GM12874 (cell line): ENCODE measurements around the gene GIMAP1.

Source experiments
- TF ChIP-seq, protein P1 (sequence below): IDR thresholded peaks from 2 replicates; pipeline ENCODE4 v1.5.1; 2011; ENCODE audit warnings: low read depth, mild to moderate bottlenecking, control low read depth, low read length, moderate library complexity; ENCODE audit not compliant: insufficient read depth

GIMAP1 gene

GRCh38 chr7:150755473-150756099 lies 39.2 kb downstream of the GIMAP1 start:
- TF ChIP-seq, protein P1, sequence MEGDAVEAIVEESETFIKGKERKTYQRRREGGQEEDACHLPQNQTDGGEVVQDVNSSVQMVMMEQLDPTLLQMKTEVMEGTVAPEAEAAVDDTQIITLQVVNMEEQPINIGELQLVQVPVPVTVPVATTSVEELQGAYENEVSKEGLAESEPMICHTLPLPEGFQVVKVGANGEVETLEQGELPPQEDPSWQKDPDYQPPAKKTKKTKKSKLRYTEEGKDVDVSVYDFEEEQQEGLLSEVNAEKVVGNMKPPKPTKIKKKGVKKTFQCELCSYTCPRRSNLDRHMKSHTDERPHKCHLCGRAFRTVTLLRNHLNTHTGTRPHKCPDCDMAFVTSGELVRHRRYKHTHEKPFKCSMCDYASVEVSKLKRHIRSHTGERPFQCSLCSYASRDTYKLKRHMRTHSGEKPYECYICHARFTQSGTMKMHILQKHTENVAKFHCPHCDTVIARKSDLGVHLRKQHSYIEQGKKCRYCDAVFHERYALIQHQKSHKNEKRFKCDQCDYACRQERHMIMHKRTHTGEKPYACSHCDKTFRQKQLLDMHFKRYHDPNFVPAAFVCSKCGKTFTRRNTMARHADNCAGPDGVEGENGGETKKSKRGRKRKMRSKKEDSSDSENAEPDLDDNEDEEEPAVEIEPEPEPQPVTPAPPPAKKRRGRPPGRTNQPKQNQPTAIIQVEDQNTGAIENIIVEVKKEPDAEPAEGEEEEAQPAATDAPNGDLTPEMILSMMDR, result no peak

DNA sequence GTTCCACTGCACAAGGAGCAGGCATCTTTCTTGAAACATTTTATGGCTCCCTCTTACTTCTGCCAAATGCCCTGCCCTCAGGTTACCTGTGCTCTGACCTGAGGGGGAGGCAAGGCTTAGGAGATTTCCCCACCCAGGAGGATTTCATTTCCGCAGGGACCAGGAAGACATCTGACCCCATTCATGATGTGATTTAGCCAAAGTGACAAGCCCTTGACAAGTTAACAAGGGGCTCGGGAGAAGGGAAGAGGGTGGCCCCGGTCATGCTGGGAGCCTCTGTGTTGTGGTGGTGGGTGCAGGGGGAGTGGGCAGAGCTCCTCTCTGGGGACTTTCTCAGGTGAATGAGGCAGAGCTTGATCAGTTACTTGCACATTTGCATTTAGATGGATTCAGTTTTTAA lies 39.8 kb downstream of the GIMAP1 start:
- TF ChIP-seq, protein P1, result no peak

- TF ChIP-seq, protein P1, result no peak; the same call in 1 of the 2 replicates
Measured at GRCh38 chr7:150756858-150757257, 40.4 kb downstream of the GIMAP1 start.

- TF ChIP-seq, protein P1, result no peak
Measured at GRCh38 chr7:150759479-150759878, 43.1 kb downstream of the GIMAP1 start.

GRCh38 chr7:150766334-150766709 lies 49.9 kb downstream of the GIMAP1 start:
- TF ChIP-seq, protein P1, result no peak

DNA sequence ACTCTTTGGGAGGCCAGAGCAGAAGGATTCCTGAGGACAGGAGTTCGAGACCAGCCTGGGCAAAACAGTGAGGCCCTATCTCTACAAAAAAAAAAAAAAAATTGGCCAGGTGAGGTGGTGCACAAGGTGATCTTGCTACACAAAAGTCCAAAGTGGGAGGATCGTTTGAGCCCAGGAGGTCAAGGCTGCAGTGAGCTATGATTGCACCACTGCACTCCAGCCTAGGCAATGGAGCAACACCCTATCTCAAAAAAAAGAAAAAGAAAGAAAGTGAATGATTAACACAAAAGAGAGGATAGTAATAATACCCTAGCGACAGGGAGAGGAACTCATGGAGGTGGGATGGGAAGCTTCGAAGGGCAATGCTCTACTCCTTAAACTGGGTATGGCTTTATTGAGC lies 53.4 kb downstream of the GIMAP1 start:
- TF ChIP-seq, protein P1, result no peak
